HG03095 (cell line): Measurements from ENCODE around the gene DCST1.

ENCODE experiments used
- ATAC-seq: cut with Tn5 transposase; IDR thresholded peaks from one replicate; pipeline ENCODE4 v1.9.1; 2021; ENCODE audit warnings: moderate library complexity; ENCODE audit not compliant: unreplicated experiment

The DCST1 gene

GRCh38 chr1:155070721-155071569 is 37.3 kb downstream of the DCST1 start:
- ATAC-seq: peak; percentile 54

GRCh38 chr1:155071701-155072100 is 38.1 kb downstream of the DCST1 start:
- no peak for ATAC-seq

GRCh38 chr1:155072531-155073289 is 39.1 kb downstream of the DCST1 start:
- no peak for ATAC-seq

- ATAC-seq: no peak
Observed at GRCh38 chr1:155073377-155074242, 40.0 kb downstream of the DCST1 start.

GRCh38 chr1:155075535-155075934 is 41.9 kb downstream of the DCST1 start:
- no peak for ATAC-seq

GRCh38 chr1:155076371-155076770 is 42.7 kb downstream of the DCST1 start:
- ATAC-seq: no peak

GRCh38 chr1:155077346-155077745 is 43.7 kb downstream of the DCST1 start:
- ATAC-seq: no peak

GRCh38 chr1:155077758-155078445 is 44.3 kb downstream of the DCST1 start:
- ATAC-seq: no peak

GRCh38 chr1:155078469-155079209 is 45.0 kb downstream of the DCST1 start, which contains the start of gene EFNA3:
Gene EFNA3, plus strand, starts transcription at chr1:155078837. Its CDS starts 105 bp downstream, at chr1:155078942.
- ATAC-seq: no peak

- no peak for ATAC-seq
Observed at GRCh38 chr1:155079210-155079486, 45.5 kb downstream of the DCST1 start.

GRCh38 chr1:155079487-155080311 is 46.1 kb downstream of the DCST1 start:
- ATAC-seq: no peak

- ATAC-seq: no peak
Observed at GRCh38 chr1:155080312-155081228, 46.9 kb downstream of the DCST1 start.

- ATAC-seq: no peak
Observed at GRCh38 chr1:155081472-155082300, 48.1 kb downstream of the DCST1 start.

- ATAC-seq: no peak
Observed at GRCh38 chr1:155082301-155083051, 48.9 kb downstream of the DCST1 start.

GRCh38 chr1:155083052-155083541 is 49.5 kb downstream of the DCST1 start:
- ATAC-seq: no peak
